Fibroblast of skin of abdomen (primary cell): ENCODE results near the gene PSMC3.

ENCODE experiments used
- DNase-seq: peaks from one replicate; pipeline ENCODE4 v3.0.0-alpha.2; 2013

Gene PSMC3

GRCh38 chr11:47443028-47443700, 16.9 kb upstream of the PSMC3 start:
- DNase-seq, result no peak

- no peak for DNase-seq
These were observed 16.3 kb upstream of the PSMC3 start for GRCh38 chr11:47442514-47442913.

GRCh38 chr11:47441421-47441820, 15.2 kb upstream of the PSMC3 start:
- no peak for DNase-seq

GRCh38 chr11:47440054-47440476, 13.8 kb upstream of the PSMC3 start:
- no peak for DNase-seq

- no peak for DNase-seq
These were observed 12.5 kb upstream of the PSMC3 start for GRCh38 chr11:47438721-47439120.

GRCh38 chr11:47437746-47438418, 11.6 kb upstream of the PSMC3 start:
- DNase-seq, result no peak

- DNase-seq, result no peak
These were observed 11.0 kb upstream of the PSMC3 start for GRCh38 chr11:47437218-47437745.

- DNase-seq, result no peak
These were observed 10.5 kb upstream of the PSMC3 start for GRCh38 chr11:47436726-47437125.

- no peak for DNase-seq
These were observed 9.4 kb upstream of the PSMC3 start for GRCh38 chr11:47435687-47436086.

- DNase-seq, result peak; percentile 32
These were observed 8.0 kb upstream of the PSMC3 start for GRCh38 chr11:47434011-47434786.

- DNase-seq, result no peak
These were observed 6.9 kb upstream of the PSMC3 start for GRCh38 chr11:47433157-47433556.

- DNase-seq, result no peak
These were observed 5.3 kb upstream of the PSMC3 start for GRCh38 chr11:47431356-47432083.

GRCh38 chr11:47430524-47430923, 4.3 kb upstream of the PSMC3 start:
- no peak for DNase-seq

GRCh38 chr11:47425611-47426010, 628 bp downstream of the PSMC3 start:
- no peak for DNase-seq

- no peak for DNase-seq
These were observed 7.6 kb downstream of the PSMC3 start for GRCh38 chr11:47418454-47419259.

- no peak for DNase-seq
These were observed 8.5 kb downstream of the PSMC3 start for GRCh38 chr11:47417712-47418111.

- DNase-seq, result peak; percentile 96
These were observed 10.2 kb downstream of the PSMC3 start for GRCh38 chr11:47415949-47416472.

- no peak for DNase-seq
These were observed 11.0 kb downstream of the PSMC3 start for GRCh38 chr11:47415091-47415854.

GRCh38 chr11:47414685-47415070, 11.6 kb downstream of the PSMC3 start:
- no peak for DNase-seq

GRCh38 chr11:47413908-47414684, 12.1 kb downstream of the PSMC3 start:
- peak; percentile 71 for DNase-seq
